Osteoblast (primary cell): ENCODE data around the gene ADGRD2. TPM values are rescaled to one million over a fixed set of nuclear protein-coding genes. Genes with fewer than 3 reads are reported as not detected.

ENCODE experiments used
- DNase-seq: peaks from one replicate; pipeline ENCODE4 v3.0.0; 2011; ENCODE audit warnings: low spot score, mixed read lengths; ENCODE audit not compliant: insufficient read length; ENCODE audit errors: missing footprints
- H2AFZ ChIP-seq: 2 replicates; pipeline ENCODE4 v1.6.0; 2011; ENCODE audit warnings: mild to moderate bottlenecking, low read length
- H3K27ac ChIP-seq: 2 replicates; pipeline ENCODE4 v1.5.1; 2011; ENCODE audit warnings: mild to moderate bottlenecking, low read depth, low read length, moderate library complexity
- H3K27me3 ChIP-seq: 2 replicates; pipeline ENCODE4 v1.6.0; 2012; ENCODE audit warnings: mild to moderate bottlenecking, control low read depth, inconsistent platforms, low read length, moderate library complexity; ENCODE audit not compliant: insufficient read depth
- H3K36me3 ChIP-seq: 2 replicates; pipeline ENCODE4 v1.5.1; 2011; ENCODE audit warnings: mild to moderate bottlenecking, low read length, control low read depth, moderate library complexity; ENCODE audit not compliant: insufficient read depth
- H3K4me1 ChIP-seq: 2 replicates; pipeline ENCODE4 v1.5.1; 2011; ENCODE audit warnings: mild to moderate bottlenecking, low read length, control low read depth, moderate library complexity; ENCODE audit not compliant: insufficient read depth
- H3K4me2 ChIP-seq: 2 replicates; pipeline ENCODE4 v1.6.0; 2011; ENCODE audit warnings: mild to moderate bottlenecking, low read length; ENCODE audit not compliant: insufficient read depth
- H3K4me3 ChIP-seq: fragments of 200-600 bp; sonication (generic); 3 replicates; pipeline ENCODE4 v1.5.1; 2012; ENCODE audit warnings: mild to moderate bottlenecking, low read length, inconsistent platforms; ENCODE audit not compliant: insufficient read depth
- H3K79me2 ChIP-seq: 2 replicates; pipeline ENCODE4 v1.6.0; 2012; ENCODE audit warnings: mild to moderate bottlenecking, low read length, control low read depth, inconsistent platforms; ENCODE audit not compliant: insufficient read depth
- H3K9me3 ChIP-seq: 2 replicates; pipeline ENCODE4 v1.5.1; 2011; ENCODE audit warnings: low read depth, low read length, control low read depth
- H4K20me1 ChIP-seq: 2 replicates; pipeline ENCODE4 v1.6.0; 2012; ENCODE audit warnings: mild to moderate bottlenecking, low read length, control low read depth; ENCODE audit not compliant: insufficient read depth
- CTCF ChIP-seq: IDR thresholded peaks from 2 replicates; pipeline ENCODE4 v1.5.1; 2011; ENCODE audit warnings: mild to moderate bottlenecking, low read depth, low read length, moderate library complexity; ENCODE audit errors: extremely low read depth
- total RNA-seq: library from RNA; depleted of rRNA; stranded (reverse); fragments of >200 nt; gene quantifications from 2 replicates; pipeline ENCODE4 v1.2.3, GENCODE V29; 2012

Gene ADGRD2
- total RNA-seq, 1 donor: not detected

DNA sequence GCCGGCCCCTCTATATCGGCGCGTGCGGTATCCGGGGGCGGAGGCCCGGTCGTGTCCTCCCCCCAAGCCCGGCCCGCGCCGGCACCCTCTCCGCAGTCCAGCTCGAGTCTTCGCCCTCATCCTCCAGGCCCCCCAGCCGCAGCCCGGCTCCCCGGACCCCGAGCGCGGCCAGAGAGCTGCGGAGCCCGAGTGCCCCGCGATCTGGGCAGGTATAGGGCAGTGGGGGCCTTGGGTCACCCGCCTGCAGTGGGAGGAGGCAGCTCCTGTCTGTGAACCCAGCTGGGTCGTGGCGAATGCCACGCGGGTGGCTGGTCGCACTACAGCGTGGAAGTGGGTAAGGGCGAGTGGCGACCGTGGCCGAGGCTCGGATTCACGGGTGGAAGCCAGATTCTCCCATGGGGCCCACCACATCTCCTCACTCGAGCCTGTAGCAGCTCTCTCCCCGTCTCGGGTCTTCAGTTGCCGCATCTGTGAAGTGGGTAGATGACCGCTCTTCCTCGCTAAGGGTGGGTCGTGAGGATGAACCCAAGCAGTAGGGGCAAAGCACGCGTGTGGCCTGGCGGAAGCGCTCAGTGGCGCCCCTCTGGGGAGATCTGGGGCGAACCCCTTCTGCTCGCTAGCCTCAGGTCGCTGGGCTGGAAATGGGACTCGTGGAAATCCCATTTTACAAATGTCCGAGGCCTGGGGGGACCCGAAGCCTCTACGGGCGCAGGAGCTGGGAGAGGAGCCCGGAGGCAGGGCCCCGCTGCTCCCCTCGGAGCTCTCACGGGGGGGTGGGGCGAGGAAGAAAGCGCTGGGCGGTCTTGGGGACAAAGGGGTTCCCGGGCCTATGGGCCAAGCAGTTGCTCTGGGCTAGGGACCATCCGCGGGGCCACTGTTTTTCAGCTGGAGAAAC, 55.0 kb downstream of the ADGRD2 start:
- Histone ChIP-seq H3K36me3 (no peaks in the 10 kb centered on the region), H3K4me1 (no peaks in the 10 kb centered on the region), H3K4me3 (no peak overlapping the region), H3K79me2 (no peaks in the 10 kb centered on the region), H3K9me3 (no peaks in the 10 kb centered on the region), H2AFZ (no peak overlapping the region), H4K20me1 (no peaks in the 10 kb centered on the region), H3K27me3 (peaks cover 52% of the 10 kb centered on the region), H3K4me2 (no peak overlapping the region), H3K27ac (no peak overlapping the region)
- peak; percentile 92 for DNase-seq
- TF ChIP-seq CTCF: no peak

DNA sequence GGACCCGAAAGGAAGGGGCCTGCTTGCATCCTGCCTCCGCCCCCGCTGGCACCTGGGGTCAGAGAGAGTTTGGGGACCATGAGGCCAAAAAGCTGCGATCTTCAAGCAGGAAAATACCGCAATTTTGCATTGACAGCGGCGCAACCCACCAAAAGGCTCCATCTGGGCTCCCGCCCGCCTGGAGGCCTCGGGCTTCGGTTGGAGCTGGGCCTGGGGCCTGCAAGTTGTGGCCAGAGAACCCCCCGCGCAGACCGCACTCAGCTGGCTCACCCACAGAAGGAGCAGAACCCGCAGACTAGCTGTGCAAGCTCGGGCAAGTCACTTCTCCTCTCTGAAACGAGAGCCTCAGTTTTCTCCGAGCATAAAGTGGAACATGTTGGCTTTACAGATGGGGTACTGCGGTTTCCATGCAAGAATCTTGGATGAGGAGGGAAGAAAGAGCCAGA, 55.7 kb downstream of the ADGRD2 start:
- Histone ChIP-seq H3K4me3 (no peak overlapping the region), H3K27me3 (peaks cover 49% of the 10 kb centered on the region), H3K4me1 (no peaks in the 10 kb centered on the region), H3K36me3 (no peaks in the 10 kb centered on the region), H4K20me1 (no peaks in the 10 kb centered on the region), H3K79me2 (no peaks in the 10 kb centered on the region), H3K4me2 (no peak overlapping the region), H2AFZ (no peak overlapping the region), H3K27ac (no peak overlapping the region), H3K9me3 (no peaks in the 10 kb centered on the region)
- peak; percentile 90 for DNase-seq
- TF ChIP-seq CTCF: no peak

DNA sequence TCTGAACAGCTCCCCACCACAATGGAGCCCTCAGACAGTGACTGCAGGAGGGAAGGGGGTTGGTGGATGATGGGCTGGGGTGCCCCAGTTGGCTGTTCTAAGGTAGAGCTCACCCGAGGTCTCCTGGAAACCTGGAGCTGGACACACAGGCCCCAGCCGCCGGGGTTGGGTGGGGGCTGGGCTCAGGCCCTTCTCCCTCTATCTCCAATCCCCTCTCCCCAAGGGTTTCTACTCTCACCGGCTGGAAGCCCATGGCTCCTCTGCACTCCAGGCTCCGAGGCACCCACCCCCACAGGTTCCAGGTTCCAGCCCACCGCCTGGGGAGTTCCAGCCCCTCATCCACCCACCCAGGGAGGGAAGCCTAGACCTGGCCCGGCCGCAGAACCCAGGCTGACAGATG, 56.2 kb downstream of the ADGRD2 start:
- H3K4me3 ChIP-seq: no peak overlapping the region
- no peak for TF ChIP-seq CTCF
- peaks cover 45% of the 10 kb centered on the region for H3K27me3 ChIP-seq
- H4K20me1 ChIP-seq: no peaks in the 10 kb centered on the region
- H3K36me3 ChIP-seq: no peaks in the 10 kb centered on the region
- H3K79me2 ChIP-seq: no peaks in the 10 kb centered on the region
- no peak overlapping the region for H2AFZ ChIP-seq
- H3K27ac ChIP-seq: no peak overlapping the region
- no peaks in the 10 kb centered on the region for H3K4me1 ChIP-seq
- H3K9me3 ChIP-seq: no peaks in the 10 kb centered on the region
- peak; percentile 90 for DNase-seq
- H3K4me2 ChIP-seq: no peak overlapping the region
